H9 (cell line): ENCODE measurements around the gene CFAP57. TPM values are rescaled to one million over a fixed set of nuclear protein-coding genes. Genes with fewer than 3 reads are reported as not detected.

ENCODE experiments used
- DNase-seq: peaks from one replicate; pipeline ENCODE4 v3.0.0-alpha.2; 2017
- H2AFZ ChIP-seq: one replicate; pipeline ENCODE4 v1.6.1; 2013; ENCODE audit warnings: mild to moderate bottlenecking, low read length, control low read depth, moderate library complexity
- H2AK5ac ChIP-seq: 2 replicates; pipeline ENCODE4 v1.6.1; 2013; ENCODE audit warnings: low read length, control low read depth, mixed read lengths; ENCODE audit not compliant: insufficient read length
- H2BK120ac ChIP-seq: one replicate; pipeline ENCODE4 v1.6.1; 2013; ENCODE audit warnings: low read depth, mild to moderate bottlenecking, low read length, control low read depth, inconsistent platforms; ENCODE audit not compliant: poor library complexity, severe bottlenecking
- H2BK12ac ChIP-seq: 2 replicates; pipeline ENCODE4 v1.6.1; 2013; ENCODE audit warnings: low read length, control low read depth, mixed read lengths, low read depth; ENCODE audit not compliant: insufficient read length
- H2BK15ac ChIP-seq: 2 replicates; pipeline ENCODE4 v1.6.1; 2013; ENCODE audit warnings: low read depth, low read length, control low read depth
- H2BK20ac ChIP-seq: one replicate; pipeline ENCODE4 v1.6.1; 2013; ENCODE audit warnings: low read depth, mild to moderate bottlenecking, low read length, control low read depth, inconsistent platforms; ENCODE audit not compliant: poor library complexity, severe bottlenecking
- H2BK5ac ChIP-seq: 2 replicates; pipeline ENCODE4 v1.6.1; 2013; ENCODE audit warnings: low read length, control low read depth, mixed read lengths; ENCODE audit not compliant: insufficient read length
- H3K14ac ChIP-seq: 2 replicates; pipeline ENCODE4 v1.6.1; 2013; ENCODE audit warnings: low read length, control low read depth; ENCODE audit not compliant: insufficient read depth
- H3K18ac ChIP-seq: 2 replicates; pipeline ENCODE4 v1.6.1; 2013; ENCODE audit warnings: low read depth, mild to moderate bottlenecking, mixed read lengths, low read length, control low read depth; ENCODE audit not compliant: insufficient read length
- H3K23ac ChIP-seq: 2 replicates; pipeline ENCODE4 v1.6.1; 2013; ENCODE audit warnings: low read length, control low read depth, mixed read lengths, low read depth; ENCODE audit not compliant: insufficient read length
- H3K23me2 ChIP-seq: 2 replicates; pipeline ENCODE4 v1.6.1; 2013; ENCODE audit warnings: low read depth, mild to moderate bottlenecking, mixed read lengths, low read length, control low read depth; ENCODE audit not compliant: insufficient read length, poor library complexity, severe bottlenecking
- H3K27ac ChIP-seq: 2 replicates; pipeline ENCODE4 v1.5.1; 2013; ENCODE audit warnings: low read length, control low read depth, mixed read lengths, low read depth; ENCODE audit not compliant: insufficient read length
- H3K27me3 ChIP-seq: 2 replicates; pipeline ENCODE4 v1.6.1; 2013; ENCODE audit warnings: low read length, control low read depth, inconsistent platforms; ENCODE audit not compliant: insufficient read depth
- H3K4ac ChIP-seq: 2 replicates; pipeline ENCODE4 v1.6.1; 2013; ENCODE audit warnings: low read depth, mild to moderate bottlenecking, control low read depth, inconsistent platforms, low read length, moderate library complexity
- H3K4me1 ChIP-seq: 2 replicates; pipeline ENCODE4 v1.6.1; 2013; ENCODE audit warnings: low read length, control low read depth, inconsistent platforms; ENCODE audit not compliant: insufficient read depth
- H3K4me2 ChIP-seq: 2 replicates; pipeline ENCODE4 v1.6.1; 2013; ENCODE audit warnings: low read length, control low read depth, mixed read lengths; ENCODE audit not compliant: insufficient read length, insufficient read depth
- H3K56ac ChIP-seq: 2 replicates; pipeline ENCODE4 v1.6.1; 2013; ENCODE audit warnings: low read depth, mild to moderate bottlenecking, mixed read lengths, low read length, control low read depth; ENCODE audit not compliant: insufficient read length
- H3K79me1 ChIP-seq: 2 replicates; pipeline ENCODE4 v1.6.1; 2013; ENCODE audit warnings: low read depth, mild to moderate bottlenecking, moderate library complexity, low read length, control low read depth, inconsistent platforms; ENCODE audit not compliant: insufficient read depth, poor library complexity, severe bottlenecking
- H3K79me2 ChIP-seq: 2 replicates; pipeline ENCODE4 v1.6.1; 2013; ENCODE audit warnings: low read length, control low read depth, inconsistent platforms; ENCODE audit not compliant: insufficient read depth
- H3K9ac ChIP-seq: 2 replicates; pipeline ENCODE4 v1.6.1; 2013; ENCODE audit warnings: low read length, control low read depth, mixed read lengths; ENCODE audit not compliant: insufficient read length; ENCODE audit errors: extremely low read depth
- H3K9me3 ChIP-seq: one replicate; pipeline ENCODE4 v1.6.1; 2013; ENCODE audit warnings: low read depth, low read length, inconsistent platforms; ENCODE audit not compliant: control insufficient read depth
- H3T11ph ChIP-seq: one replicate; pipeline ENCODE4 v1.6.1; 2013; ENCODE audit warnings: mild to moderate bottlenecking, low read length, control low read depth, inconsistent platforms
- H4K20me1 ChIP-seq: one replicate; pipeline ENCODE4 v1.6.1; 2013; ENCODE audit not compliant: control insufficient read depth, insufficient read length, insufficient read depth
- H4K5ac ChIP-seq: 2 replicates; pipeline ENCODE4 v1.6.1; 2013; ENCODE audit warnings: low read depth, mild to moderate bottlenecking, mixed read lengths, low read length, control low read depth; ENCODE audit not compliant: insufficient read length
- H4K8ac ChIP-seq: replicated peaks from 2 replicates; pipeline ENCODE4 v1.6.1; 2013; ENCODE audit warnings: low read length, control low read depth, mixed read lengths, low read depth; ENCODE audit not compliant: insufficient read length
- H4K91ac ChIP-seq: 2 replicates; pipeline ENCODE4 v1.6.1; 2013; ENCODE audit warnings: low read depth, mild to moderate bottlenecking, moderate library complexity, mixed read lengths, low read length, control low read depth; ENCODE audit not compliant: insufficient read length
- H3K27ac Mint-ChIP-seq, 3 experiments: 2 replicates in 2 of 3; 3 replicates in 1 of 3; pipeline ENCODE4 v1.8.0; 2020 to 2021; ENCODE audit warnings: mixed read lengths in 3 of 3, mild to moderate bottlenecking in 1 of 3, moderate library complexity in 1 of 3
- H3K27me3 Mint-ChIP-seq: 2 replicates; pipeline ENCODE4 v1.8.0; 2021; ENCODE audit warnings: low read depth, mild to moderate bottlenecking, moderate library complexity, mixed read lengths
- H3K36me3 Mint-ChIP-seq, 3 experiments: 2 replicates in 2 of 3; 3 replicates in 1 of 3; pipeline ENCODE4 v1.8.0; 2020 to 2021; ENCODE audit warnings: low read depth in 3 of 3, mixed read lengths in 3 of 3; ENCODE audit not compliant: insufficient read depth in 1 of 3
- H3K4me1 Mint-ChIP-seq, 2 experiments: 2 replicates each; pipeline ENCODE4 v1.8.0; 2020; ENCODE audit warnings: mixed read lengths in 2 of 2
- H3K4me3 Mint-ChIP-seq, 2 experiments: 2 replicates in 1 of 2; 3 replicates in 1 of 2; pipeline ENCODE4 v1.8.0; 2020 to 2021; ENCODE audit warnings: mild to moderate bottlenecking in 2 of 2, mixed read lengths in 2 of 2, moderate library complexity in 1 of 2
- H3K9me3 Mint-ChIP-seq, 2 experiments: 2 replicates in 1 of 2; 3 replicates in 1 of 2; pipeline ENCODE4 v1.8.0; 2020; ENCODE audit warnings: mild to moderate bottlenecking in 2 of 2, mixed read lengths in 2 of 2, moderate library complexity in 1 of 2
- CTCF ChIP-seq: fragments of 200-600 bp; sonication (generic); conservative IDR thresholded peaks from 3 replicates; pipeline ENCODE4 v1.8.0; 2021; ENCODE audit warnings: antibody characterized with exemption, mild to moderate bottlenecking
- WGBS: extraction: QIAGEN DNeasy Blood & Tissue Kit; methylation state at CpG from one replicate; pipeline ENCODE4 v1.1.7; 2013; ENCODE audit warnings: missing lambda C conversion rate, low lambda C conversion rate, mixed read lengths; ENCODE audit not compliant: insufficient read length; ENCODE audit errors: extremely low coverage; 5-methylcytosine and 5-hydroxymethylcytosine counted together
- total RNA-seq: library from RNA; stranded (reverse); gene quantifications from 2 replicates; pipeline ENCODE4 v1.2.1, GENCODE V29; 2021

Gene CFAP57
- total RNA-seq, 1 experiment from 2014 or later, result 0.33 TPM

GRCh38 chr1:43235040-43235439, 62.9 kb downstream of the CFAP57 start:
- no CpG with 5 or more reads among the region's 8 CpGs for WGBS
- H4K20me1 ChIP-seq, result no peaks in the 10 kb centered on the region
- no peak overlapping the region for H4K8ac ChIP-seq
- no peak overlapping the region for H2AFZ ChIP-seq
- H4K5ac ChIP-seq, result no peak overlapping the region
- Mint-ChIP-seq H3K9me3 (no peaks in the 10 kb centered on the region), H3K27ac (no peak overlapping the region), H3K4me3 (no peak overlapping the region; a peak in 1 of 5 replicates), H3K36me3 (no peaks in the 10 kb centered on the region), H3K27me3 (peaks cover 3% of the 10 kb centered on the region; the same call in 1 of the 2 replicates), H3K4me1 (peaks cover 10 to 13% of the 10 kb centered on the region in 2 experiments)
- no peaks in the 10 kb centered on the region for H3K79me2 ChIP-seq
- H3K23me2 ChIP-seq, result no peaks in the 10 kb centered on the region
- H3K4me1 ChIP-seq, result no peaks in the 10 kb centered on the region
- no peak overlapping the region for H3K27ac ChIP-seq
- no peak overlapping the region for H3T11ph ChIP-seq
- H3K79me1 ChIP-seq, result no peaks in the 10 kb centered on the region
- H2BK15ac ChIP-seq, result no peak overlapping the region
- H3K27me3 ChIP-seq, result no peaks in the 10 kb centered on the region
- H3K23ac ChIP-seq, result no peak overlapping the region
- H2BK120ac ChIP-seq, result no peak overlapping the region
- no peak for TF ChIP-seq CTCF
- no peak overlapping the region for H2AK5ac ChIP-seq
- H3K4ac ChIP-seq, result no peak overlapping the region
- no peak overlapping the region for H4K91ac ChIP-seq
- H3K9me3 ChIP-seq, result no peaks in the 10 kb centered on the region
- H3K18ac ChIP-seq, result no peak overlapping the region
- no peak overlapping the region for H2BK20ac ChIP-seq
- no peak overlapping the region for H2BK5ac ChIP-seq
- no peak overlapping the region for H2BK12ac ChIP-seq
- no peak overlapping the region for H3K56ac ChIP-seq
- H3K14ac ChIP-seq, result no peak overlapping the region
- DNase-seq, result no peak
- no peak overlapping the region for H3K4me2 ChIP-seq
- no peak overlapping the region for H3K9ac ChIP-seq
